GM19397 (cell line): ENCODE measurements around the gene HOXA9.

Source experiments
- ATAC-seq: cut with Tn5 transposase; IDR thresholded peaks from one replicate; pipeline ENCODE4 v1.9.1; 2021; ENCODE audit warnings: mild to moderate bottlenecking, moderate library complexity; ENCODE audit not compliant: unreplicated experiment

Gene HOXA9

GRCh38 chr7:27188386-27189294, 23.3 kb upstream of the HOXA9 start:
- ATAC-seq: no peak

GRCh38 chr7:27187475-27188385, 22.4 kb upstream of the HOXA9 start:
- no peak for ATAC-seq

- ATAC-seq: no peak
Observed at GRCh38 chr7:27186668-27187474, 21.5 kb upstream of the HOXA9 start.

GRCh38 chr7:27185854-27186667, 20.7 kb upstream of the HOXA9 start:
- no peak for ATAC-seq

GRCh38 chr7:27185013-27185853, 19.9 kb upstream of the HOXA9 start, which contains the start of gene HOXA11:
Gene HOXA11 (minus strand): TSS chr7:27185232. CDS start chr7:27185144, 88 bp downstream.
- no peak for ATAC-seq

GRCh38 chr7:27184337-27185012, 19.1 kb upstream of the HOXA9 start:
- ATAC-seq: no peak

- ATAC-seq: no peak
Observed at GRCh38 chr7:27183682-27184336, 18.5 kb upstream of the HOXA9 start.

- no peak for ATAC-seq
Observed at GRCh38 chr7:27182861-27183681, 17.7 kb upstream of the HOXA9 start.

- no peak for ATAC-seq
Observed at GRCh38 chr7:27182285-27182841, 17.0 kb upstream of the HOXA9 start.

GRCh38 chr7:27181795-27182275, 16.5 kb upstream of the HOXA9 start:
- no peak for ATAC-seq

GRCh38 chr7:27180431-27181420, 15.4 kb upstream of the HOXA9 start:
- no peak for ATAC-seq

- ATAC-seq: no peak
Observed at GRCh38 chr7:27179503-27180430, 14.4 kb upstream of the HOXA9 start.

- ATAC-seq: no peak
Observed at GRCh38 chr7:27179030-27179429, 13.7 kb upstream of the HOXA9 start.

GRCh38 chr7:27178366-27178765, 13.0 kb upstream of the HOXA9 start:
- no peak for ATAC-seq
